HEK293 (cell line): Measurements from ENCODE around the gene PKMYT1.

ENCODE experiments used
- CTCF ChIA-PET: fragments of 350-600 bp; formaldehyde crosslinking; extraction: SDS; loops from one replicate; lab custom pipeline; 2021; ENCODE audit warnings: antibody characterized with exemption; lab: Yijun Ruan, JAX
- POLR2A ChIA-PET: fragments of 300-600 bp; formaldehyde crosslinking; extraction: SDS; loops from one replicate; lab custom pipeline; 2020; ENCODE audit warnings: antibody characterized with exemption, inconsistent platforms; lab: Yijun Ruan, JAX
- H3K27ac ChIP-seq: fragments of 200-500 bp; sonication (Bioruptor generic); 2 replicates; pipeline ENCODE4 v1.5.1; 2014; ENCODE audit warnings: low read depth, low read length, control low read depth, inconsistent platforms; ENCODE audit errors: extremely low read depth
- H3K36me3 ChIP-seq, 2 experiments: fragments of 200-500 bp in 1 of 2; sonication (Bioruptor generic) in 1 of 2; 1 replicate in 1 of 2; 2 replicates in 1 of 2; pipeline ENCODE4 v1.5.1; 2014 to 2017; ENCODE audit warnings: inconsistent platforms in 2 of 2, low read length in 2 of 2; ENCODE audit not compliant: control insufficient read depth in 2 of 2, insufficient read depth in 1 of 2
- H3K4me1 ChIP-seq: fragments of 200-500 bp; sonication (Bioruptor generic); 2 replicates; pipeline ENCODE4 v1.5.1; 2014; ENCODE audit warnings: mild to moderate bottlenecking, low read length, inconsistent platforms; ENCODE audit not compliant: control insufficient read depth, insufficient read depth
- H3K4me3 ChIP-seq: 2 replicates; pipeline ENCODE4 v1.5.1; 2011; ENCODE audit warnings: low read depth, mild to moderate bottlenecking, control low read depth, low read length, moderate library complexity
- H3K9me3 ChIP-seq: fragments of 200-500 bp; sonication (Bioruptor generic); 2 replicates; pipeline ENCODE4 v1.5.1; 2014; ENCODE audit warnings: low read depth, low read length, inconsistent platforms; ENCODE audit not compliant: control insufficient read depth, insufficient read depth
- MZF1 ChIP-seq: fragments of 450-650 bp; formaldehyde crosslinking; IDR thresholded peaks from 2 replicates; pipeline ENCODE4 v1.5.1; 2017; ENCODE audit warnings: missing biosample characterization, missing genetic modification characterization, borderline replicate concordance
- TCF7L2 ChIP-seq: IDR thresholded peaks from 2 replicates; pipeline ENCODE4 v1.6.1; 2011; ENCODE audit warnings: low read depth, mild to moderate bottlenecking, inconsistent platforms, low read length, moderate library complexity, borderline replicate concordance
- ZBTB8A ChIP-seq: fragments of 450-650 bp; formaldehyde crosslinking; IDR thresholded peaks from 2 replicates; pipeline ENCODE4 v1.5.1; 2016; ENCODE audit warnings: missing biosample characterization, missing genetic modification characterization
- ZNF561 ChIP-seq: fragments of 450-650 bp; IDR thresholded peaks from 2 replicates; pipeline ENCODE4 v1.5.1; 2018; ENCODE audit warnings: missing biosample characterization, missing genetic modification characterization, borderline replicate concordance
- ZNF600 ChIP-seq: fragments of 450-650 bp; formaldehyde crosslinking; IDR thresholded peaks from 2 replicates; pipeline ENCODE4 v1.5.1; 2016; ENCODE audit warnings: missing biosample characterization, missing genetic modification characterization
- ZNF677 ChIP-seq: fragments of 450-650 bp; IDR thresholded peaks from 2 replicates; pipeline ENCODE4 v1.5.0; 2018; ENCODE audit warnings: missing biosample characterization, mild to moderate bottlenecking, missing genetic modification characterization, moderate library complexity
- TF ChIP-seq, protein P1 (sequence below): fragments of 450-650 bp; formaldehyde crosslinking; IDR thresholded peaks from 2 replicates; pipeline ENCODE4 v1.5.1; 2016; ENCODE audit warnings: missing biosample characterization, missing genetic modification characterization
- TF ChIP-seq, protein P2 (sequence below): fragments of 450-650 bp; formaldehyde crosslinking; IDR thresholded peaks from 2 replicates; pipeline ENCODE4 v1.5.1; 2017; ENCODE audit warnings: missing biosample characterization, missing genetic modification characterization
- TF ChIP-seq, protein P3 (sequence below): fragments of 450-650 bp; formaldehyde crosslinking; optimal IDR thresholded peaks from 2 replicates; pipeline ENCODE3; 2016; ENCODE audit warnings: missing biosample characterization, mild to moderate bottlenecking, missing genetic modification characterization
- TF ChIP-seq, protein P4 (sequence below): fragments of 450-650 bp; formaldehyde crosslinking; IDR thresholded peaks from 2 replicates; pipeline ENCODE4 v1.5.1; 2016; ENCODE audit warnings: missing biosample characterization, missing genetic modification characterization, borderline replicate concordance
- TF ChIP-seq, protein P5 (sequence below): fragments of 450-650 bp; formaldehyde crosslinking; IDR thresholded peaks from 2 replicates; pipeline ENCODE4 v1.5.1; 2017; ENCODE audit warnings: missing biosample characterization, missing genetic modification characterization
- TF ChIP-seq, protein P6 (sequence below): fragments of 450-650 bp; formaldehyde crosslinking; IDR thresholded peaks from 2 replicates; pipeline ENCODE4 v1.5.1; 2016; ENCODE audit warnings: missing biosample characterization, missing genetic modification characterization

The PKMYT1 gene

DNA sequence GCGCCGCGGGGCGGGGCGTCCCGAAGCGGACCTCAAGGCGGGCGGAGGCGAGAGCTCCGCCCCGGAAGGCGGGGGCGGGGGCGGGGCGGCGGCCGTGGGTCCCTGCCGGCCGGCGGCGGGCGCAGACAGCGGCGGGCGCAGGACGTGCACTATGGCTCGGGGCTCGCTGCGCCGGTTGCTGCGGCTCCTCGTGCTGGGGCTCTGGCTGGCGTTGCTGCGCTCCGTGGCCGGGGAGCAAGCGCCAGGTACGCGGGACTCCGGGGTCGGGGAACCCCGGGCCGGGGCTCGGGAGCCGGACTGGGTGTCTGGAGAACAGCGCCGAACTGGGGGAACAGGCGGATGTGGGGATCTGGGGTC, 40.0 kb upstream of the PKMYT1 start, which contains the start of gene TNFRSF12A:
TSS of gene TNFRSF12A (plus strand) at position 122 of the 357 bp plus-strand sequence. CDS start at position 152, 30 bp downstream.
- H3K36me3 ChIP-seq: no peaks in the 10 kb centered on the region
- H3K4me3 ChIP-seq: peak within 1 kb of the TSS; percentile 75
- H3K4me1 ChIP-seq: peaks cover 21% of the 10 kb centered on the region
- H3K27ac ChIP-seq: peak within 1 kb of the TSS; percentile 54
- TF ChIP-seq ZBTB8A (tag by site-specific recombination): peak; percentile 55; the same call in 1 of the 2 replicates
- TF ChIP-seq, protein P1, sequence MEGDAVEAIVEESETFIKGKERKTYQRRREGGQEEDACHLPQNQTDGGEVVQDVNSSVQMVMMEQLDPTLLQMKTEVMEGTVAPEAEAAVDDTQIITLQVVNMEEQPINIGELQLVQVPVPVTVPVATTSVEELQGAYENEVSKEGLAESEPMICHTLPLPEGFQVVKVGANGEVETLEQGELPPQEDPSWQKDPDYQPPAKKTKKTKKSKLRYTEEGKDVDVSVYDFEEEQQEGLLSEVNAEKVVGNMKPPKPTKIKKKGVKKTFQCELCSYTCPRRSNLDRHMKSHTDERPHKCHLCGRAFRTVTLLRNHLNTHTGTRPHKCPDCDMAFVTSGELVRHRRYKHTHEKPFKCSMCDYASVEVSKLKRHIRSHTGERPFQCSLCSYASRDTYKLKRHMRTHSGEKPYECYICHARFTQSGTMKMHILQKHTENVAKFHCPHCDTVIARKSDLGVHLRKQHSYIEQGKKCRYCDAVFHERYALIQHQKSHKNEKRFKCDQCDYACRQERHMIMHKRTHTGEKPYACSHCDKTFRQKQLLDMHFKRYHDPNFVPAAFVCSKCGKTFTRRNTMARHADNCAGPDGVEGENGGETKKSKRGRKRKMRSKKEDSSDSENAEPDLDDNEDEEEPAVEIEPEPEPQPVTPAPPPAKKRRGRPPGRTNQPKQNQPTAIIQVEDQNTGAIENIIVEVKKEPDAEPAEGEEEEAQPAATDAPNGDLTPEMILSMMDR (tag by site-specific recombination): 0 out of 2 replicates have a peak, but pooled peaks have one; percentile 28
- TF ChIP-seq, protein P2, sequence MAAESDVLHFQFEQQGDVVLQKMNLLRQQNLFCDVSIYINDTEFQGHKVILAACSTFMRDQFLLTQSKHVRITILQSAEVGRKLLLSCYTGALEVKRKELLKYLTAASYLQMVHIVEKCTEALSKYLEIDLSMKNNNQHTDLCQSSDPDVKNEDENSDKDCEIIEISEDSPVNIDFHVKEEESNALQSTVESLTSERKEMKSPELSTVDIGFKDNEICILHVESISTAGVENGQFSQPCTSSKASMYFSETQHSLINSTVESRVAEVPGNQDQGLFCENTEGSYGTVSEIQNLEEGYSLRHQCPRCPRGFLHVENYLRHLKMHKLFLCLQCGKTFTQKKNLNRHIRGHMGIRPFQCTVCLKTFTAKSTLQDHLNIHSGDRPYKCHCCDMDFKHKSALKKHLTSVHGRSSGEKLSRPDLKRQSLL (tag by site-specific recombination): 0 out of 2 replicates have a peak, but pooled peaks have one; percentile 5
- TF ChIP-seq, protein P3, sequence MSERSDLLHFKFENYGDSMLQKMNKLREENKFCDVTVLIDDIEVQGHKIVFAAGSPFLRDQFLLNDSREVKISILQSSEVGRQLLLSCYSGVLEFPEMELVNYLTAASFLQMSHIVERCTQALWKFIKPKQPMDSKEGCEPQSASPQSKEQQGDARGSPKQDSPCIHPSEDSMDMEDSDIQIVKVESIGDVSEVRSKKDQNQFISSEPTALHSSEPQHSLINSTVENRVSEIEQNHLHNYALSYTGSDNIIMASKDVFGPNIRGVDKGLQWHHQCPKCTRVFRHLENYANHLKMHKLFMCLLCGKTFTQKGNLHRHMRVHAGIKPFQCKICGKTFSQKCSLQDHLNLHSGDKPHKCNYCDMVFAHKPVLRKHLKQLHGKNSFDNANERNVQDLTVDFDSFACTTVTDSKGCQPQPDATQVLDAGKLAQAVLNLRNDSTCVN: peak; percentile 24
- TF ChIP-seq ZNF561 (tag by site-specific recombination): peak; percentile 22; the same call in 1 of the 2 replicates
- TF ChIP-seq, protein P4, sequence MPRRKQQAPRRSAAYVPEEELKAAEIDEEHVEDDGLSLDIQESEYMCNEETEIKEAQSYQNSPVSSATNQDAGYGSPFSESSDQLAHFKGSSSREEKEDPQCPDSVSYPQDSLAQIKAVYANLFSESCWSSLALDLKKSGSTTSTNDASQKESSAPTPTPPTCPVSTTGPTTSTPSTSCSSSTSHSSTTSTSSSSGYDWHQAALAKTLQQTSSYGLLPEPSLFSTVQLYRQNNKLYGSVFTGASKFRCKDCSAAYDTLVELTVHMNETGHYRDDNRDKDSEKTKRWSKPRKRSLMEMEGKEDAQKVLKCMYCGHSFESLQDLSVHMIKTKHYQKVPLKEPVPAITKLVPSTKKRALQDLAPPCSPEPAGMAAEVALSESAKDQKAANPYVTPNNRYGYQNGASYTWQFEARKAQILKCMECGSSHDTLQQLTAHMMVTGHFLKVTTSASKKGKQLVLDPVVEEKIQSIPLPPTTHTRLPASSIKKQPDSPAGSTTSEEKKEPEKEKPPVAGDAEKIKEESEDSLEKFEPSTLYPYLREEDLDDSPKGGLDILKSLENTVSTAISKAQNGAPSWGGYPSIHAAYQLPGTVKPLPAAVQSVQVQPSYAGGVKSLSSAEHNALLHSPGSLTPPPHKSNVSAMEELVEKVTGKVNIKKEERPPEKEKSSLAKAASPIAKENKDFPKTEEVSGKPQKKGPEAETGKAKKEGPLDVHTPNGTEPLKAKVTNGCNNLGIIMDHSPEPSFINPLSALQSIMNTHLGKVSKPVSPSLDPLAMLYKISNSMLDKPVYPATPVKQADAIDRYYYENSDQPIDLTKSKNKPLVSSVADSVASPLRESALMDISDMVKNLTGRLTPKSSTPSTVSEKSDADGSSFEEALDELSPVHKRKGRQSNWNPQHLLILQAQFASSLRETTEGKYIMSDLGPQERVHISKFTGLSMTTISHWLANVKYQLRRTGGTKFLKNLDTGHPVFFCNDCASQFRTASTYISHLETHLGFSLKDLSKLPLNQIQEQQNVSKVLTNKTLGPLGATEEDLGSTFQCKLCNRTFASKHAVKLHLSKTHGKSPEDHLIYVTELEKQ (tag by site-specific recombination): no peak
- peak; percentile 64; the same call in 1 of the 2 replicates for TF ChIP-seq MZF1 (tag by site-specific recombination)
- TF ChIP-seq TCF7L2: no peak
- TF ChIP-seq, protein P5, sequence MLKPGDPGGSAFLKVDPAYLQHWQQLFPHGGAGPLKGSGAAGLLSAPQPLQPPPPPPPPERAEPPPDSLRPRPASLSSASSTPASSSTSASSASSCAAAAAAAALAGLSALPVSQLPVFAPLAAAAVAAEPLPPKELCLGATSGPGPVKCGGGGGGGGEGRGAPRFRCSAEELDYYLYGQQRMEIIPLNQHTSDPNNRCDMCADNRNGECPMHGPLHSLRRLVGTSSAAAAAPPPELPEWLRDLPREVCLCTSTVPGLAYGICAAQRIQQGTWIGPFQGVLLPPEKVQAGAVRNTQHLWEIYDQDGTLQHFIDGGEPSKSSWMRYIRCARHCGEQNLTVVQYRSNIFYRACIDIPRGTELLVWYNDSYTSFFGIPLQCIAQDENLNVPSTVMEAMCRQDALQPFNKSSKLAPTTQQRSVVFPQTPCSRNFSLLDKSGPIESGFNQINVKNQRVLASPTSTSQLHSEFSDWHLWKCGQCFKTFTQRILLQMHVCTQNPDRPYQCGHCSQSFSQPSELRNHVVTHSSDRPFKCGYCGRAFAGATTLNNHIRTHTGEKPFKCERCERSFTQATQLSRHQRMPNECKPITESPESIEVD (tag by site-specific recombination): no peak
- peak; percentile 54; the same call in 1 of the 2 replicates for TF ChIP-seq ZNF600 (tag by site-specific recombination)
- TF ChIP-seq ZNF677 (tag by site-specific recombination): 0 out of 2 replicates have a peak, but pooled peaks have one; percentile 8
- TF ChIP-seq, protein P6, sequence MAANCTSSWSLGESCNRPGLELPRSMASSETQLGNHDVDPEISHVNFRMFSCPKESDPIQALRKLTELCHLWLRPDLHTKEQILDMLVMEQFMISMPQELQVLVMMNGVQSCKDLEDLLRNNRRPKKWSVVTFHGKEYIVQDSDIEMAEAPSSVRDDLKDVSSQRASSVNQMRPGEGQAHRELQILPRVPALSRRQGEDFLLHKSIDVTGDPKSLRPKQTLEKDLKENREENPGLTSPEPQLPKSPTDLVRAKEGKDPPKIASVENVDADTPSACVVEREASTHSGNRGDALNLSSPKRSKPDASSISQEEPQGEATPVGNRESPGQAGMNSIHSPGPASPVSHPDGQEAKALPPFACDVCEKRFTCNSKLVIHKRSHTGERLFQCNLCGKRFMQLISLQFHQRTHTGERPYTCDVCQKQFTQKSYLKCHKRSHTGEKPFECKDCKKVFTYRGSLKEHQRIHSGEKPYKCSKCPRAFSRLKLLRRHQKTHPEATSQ (tag by site-specific recombination): 0 out of 2 replicates have a peak, but pooled peaks have one; percentile 42
- POLR2A ChIA-PET: interaction anchor here (0.5 to 11.9 kb wide), 21 partner anchors 8 to 1056 kb away, joined by 3 to 247 read pairs (median 6); partner anchors contain the start of genes FLYWCH1, KREMEN2, PAQR4 and PGP
- no peaks in the 10 kb centered on the region for H3K9me3 ChIP-seq
- CTCF ChIA-PET: interaction anchor here (1.1 to 4.1 kb wide), 6 partner anchors 8 to 18 kb away, joined by 3 to 41 read pairs (median 10); no protein-coding TSS in a partner anchor
